ENCODE measurements around the gene COL11A1. TPM values are rescaled to one million over a fixed set of nuclear protein-coding genes. Genes with fewer than 3 reads are reported as not detected.
A peak's percentile ranks its signal among the peaks of the same experiment; 100 is the strongest.

The COL11A1 gene
- total and polyA plus RNA-seq, 2 of the 13 experiments (the other 11 are each of a cell fraction or from before 2014, with no cell fraction given), result not detected

- Histone ChIP-seq H3K27me3 (ENCODE audit: control insufficient read depth in 1 of 2, insufficient read depth in 2 of 2, low read length in 2 of 2) (no peaks in the 10 kb centered on the region; a peak in 1 of 5 replicates), H3K4me1 (ENCODE audit: insufficient read depth, low read length) (no peaks in the 10 kb centered on the region), H3K4me3 (replicated peaks in 1 of 3; ENCODE audit: insufficient read depth in 1 of 3, low read depth in 2 of 3, low read length in 3 of 3) (no peak overlapping the region), H4K20me1 (ENCODE audit: insufficient read depth, low read length) (no peaks in the 10 kb centered on the region), H3K79me2 (ENCODE audit: insufficient read depth, low read length) (no peaks in the 10 kb centered on the region), H2AFZ (ENCODE audit: low read length) (no peak overlapping the region), H3K36me3 (replicated peaks in 1 of 2; ENCODE audit: control insufficient read depth in 1 of 2, insufficient read depth in 2 of 2, low read length in 2 of 2) (no peaks in the 10 kb centered on the region), H3K9ac (ENCODE audit: insufficient read depth, low read depth, low read length) (no peak overlapping the region), H3K9me3 (ENCODE audit: low read length) (no peaks in the 10 kb centered on the region), H3K4me2 (ENCODE audit: low read depth, low read length) (no peak overlapping the region), H3K27ac (ENCODE audit: extremely low read length, insufficient read depth, low read length) (no peak overlapping the region)
- in situ Hi-C loops (cut with HindIII; ENCODE audit: extremely low pct_ligation_motif_present, low pct_unique_long_range_greater_than_20kb) (no loop called here), intact Hi-C loops (cut with micrococcal nuclease; ENCODE audit: unreplicated experiment) (no loop called here)
- DNase-seq (ENCODE audit: low spot score) (peak; percentile 5), FAIRE-seq (no peak), ATAC-seq (no peak)
- BruUV-seq (replicated peaks), result no TSS peak
- TF ChIP-seq CREB1 (IDR thresholded peaks at IDR 0.05) (0 out of 2 replicates have a peak, but pooled peaks have one; percentile 62), CREB1 (CRISPR knock-in tag; IDR thresholded peaks at IDR 0.05) (no peak), ZNF780A (CRISPR knock-in tag; IDR thresholded peaks at IDR 0.05) (no peak)
- POLR2A ChIA-PET, result no interaction called here
- CTCF ChIA-PET (ENCODE audit: low intra/inter-chr PET ratio, low total read pairs), result no interaction called here
- 6% methylated on average over 6 of the region's 6 CpGs for WGBS (ENCODE audit: low lambda C conversion rate)
Observed at GRCh38 chr1:102879439-102879993, 228.8 kb downstream of the COL11A1 start.

- ATAC-seq (no peak), DNase-seq (ENCODE audit: low spot score) (no peak), FAIRE-seq (no peak)
- no peak overlapping the region for H3K4me2 ChIP-seq (ENCODE audit: low read depth, low read length)
- H2AFZ ChIP-seq (ENCODE audit: low read length), result no peak overlapping the region
- POLR2A ChIA-PET, result no interaction called here
- H3K4me1 ChIP-seq (ENCODE audit: insufficient read depth, low read length), result no peaks in the 10 kb centered on the region
- H3K9ac ChIP-seq (ENCODE audit: insufficient read depth, low read depth, low read length), result no peak overlapping the region
- CTCF ChIA-PET (ENCODE audit: low intra/inter-chr PET ratio, low total read pairs), result no interaction called here
- no peak overlapping the region for H3K4me3 ChIP-seq (replicated peaks in 1 of 3; ENCODE audit: insufficient read depth in 1 of 3, low read depth in 2 of 3, low read length in 3 of 3)
- H4K20me1 ChIP-seq (ENCODE audit: insufficient read depth, low read length), result no peaks in the 10 kb centered on the region
- H3K79me2 ChIP-seq (ENCODE audit: insufficient read depth, low read length), result no peaks in the 10 kb centered on the region
- in situ Hi-C loops (cut with HindIII; ENCODE audit: extremely low pct_ligation_motif_present, low pct_unique_long_range_greater_than_20kb), result no loop called here
- no peaks in the 10 kb centered on the region; a peak in 1 of 5 replicates for H3K27me3 ChIP-seq (ENCODE audit: control insufficient read depth in 1 of 2, insufficient read depth in 2 of 2, low read length in 2 of 2)
- H3K27ac ChIP-seq (ENCODE audit: extremely low read length, insufficient read depth, low read length), result no peak overlapping the region
- peaks cover 16% of the 10 kb centered on the region for H3K9me3 ChIP-seq (ENCODE audit: low read length)
- intact Hi-C loops (cut with micrococcal nuclease; ENCODE audit: unreplicated experiment), result no loop called here
- H3K36me3 ChIP-seq (replicated peaks in 1 of 2; ENCODE audit: control insufficient read depth in 1 of 2, insufficient read depth in 2 of 2, low read length in 2 of 2), result no peaks in the 10 kb centered on the region
- 3% methylated on average over 1 of the region's 1 CpG for WGBS (ENCODE audit: low lambda C conversion rate)
- no TSS peak for BruUV-seq (replicated peaks)
- TF ChIP-seq TCF12 (IDR thresholded peaks at IDR 0.05) (no peak), TCF12 (CRISPR knock-in tag; IDR thresholded peaks at IDR 0.05) (no peak), ZNF615 (CRISPR knock-in tag; IDR thresholded peaks at IDR 0.05; ENCODE audit: borderline replicate concordance) (no peak), EED (CRISPR knock-in tag; IDR thresholded peaks at IDR 0.05) (no peak), RAD51 (IDR thresholded peaks at IDR 0.05; ENCODE audit: borderline replicate concordance) (no peak), MLX (CRISPR knock-in tag; IDR thresholded peaks at IDR 0.05) (no peak), SPEN (CRISPR knock-in tag; IDR thresholded peaks at IDR 0.05; ENCODE audit: low read depth) (no peak), ZNF75D (CRISPR knock-in tag; IDR thresholded peaks at IDR 0.05; ENCODE audit: borderline replicate concordance) (no peak), ZMYM4 (CRISPR knock-in tag; IDR thresholded peaks at IDR 0.05) (no peak)
Observed at GRCh38 chr1:102875756-102876155, 232.6 kb downstream of the COL11A1 start.
